Activated gamma-delta T cell treated with anti-CD3 and anti-CD28 coated beads, Interleukin-2, amount 50 U/mL, for 16 hours (primary cell): ENCODE measurements around the gene PHF12.

Experiments used
- DNase-seq: peaks from one replicate; pipeline ENCODE4 v3.0.0-alpha.2; 2020; ENCODE audit warnings: low read depth

The PHF12 gene

DNA sequence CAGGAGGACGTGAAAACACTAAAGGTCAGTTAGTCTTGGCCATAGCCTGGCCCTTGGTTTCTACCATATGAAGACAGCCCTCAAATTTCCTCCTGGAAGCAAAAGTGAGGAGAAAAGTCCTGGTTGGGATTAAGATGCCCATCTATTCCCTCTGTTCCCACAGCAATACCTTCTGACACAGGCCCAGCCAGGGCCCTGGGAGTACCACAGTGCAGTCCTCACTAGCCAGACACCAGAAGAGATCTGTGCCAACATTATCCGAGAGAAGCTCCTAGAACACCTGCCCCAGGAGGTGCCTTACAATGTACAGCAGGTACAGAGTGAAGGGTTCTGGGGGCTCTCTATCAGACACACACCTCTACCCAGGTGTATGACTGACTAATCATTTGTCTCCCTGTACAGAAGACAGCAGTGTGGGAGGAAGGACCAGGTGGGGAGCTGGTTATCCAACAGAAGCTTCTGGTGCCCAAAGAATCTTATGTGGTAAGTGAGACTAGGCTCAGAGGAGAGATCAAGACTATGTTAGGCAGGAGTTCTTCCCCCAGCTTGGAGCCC, 92.4 kb downstream of the PHF12 start:
- no peak for DNase-seq

DNA sequence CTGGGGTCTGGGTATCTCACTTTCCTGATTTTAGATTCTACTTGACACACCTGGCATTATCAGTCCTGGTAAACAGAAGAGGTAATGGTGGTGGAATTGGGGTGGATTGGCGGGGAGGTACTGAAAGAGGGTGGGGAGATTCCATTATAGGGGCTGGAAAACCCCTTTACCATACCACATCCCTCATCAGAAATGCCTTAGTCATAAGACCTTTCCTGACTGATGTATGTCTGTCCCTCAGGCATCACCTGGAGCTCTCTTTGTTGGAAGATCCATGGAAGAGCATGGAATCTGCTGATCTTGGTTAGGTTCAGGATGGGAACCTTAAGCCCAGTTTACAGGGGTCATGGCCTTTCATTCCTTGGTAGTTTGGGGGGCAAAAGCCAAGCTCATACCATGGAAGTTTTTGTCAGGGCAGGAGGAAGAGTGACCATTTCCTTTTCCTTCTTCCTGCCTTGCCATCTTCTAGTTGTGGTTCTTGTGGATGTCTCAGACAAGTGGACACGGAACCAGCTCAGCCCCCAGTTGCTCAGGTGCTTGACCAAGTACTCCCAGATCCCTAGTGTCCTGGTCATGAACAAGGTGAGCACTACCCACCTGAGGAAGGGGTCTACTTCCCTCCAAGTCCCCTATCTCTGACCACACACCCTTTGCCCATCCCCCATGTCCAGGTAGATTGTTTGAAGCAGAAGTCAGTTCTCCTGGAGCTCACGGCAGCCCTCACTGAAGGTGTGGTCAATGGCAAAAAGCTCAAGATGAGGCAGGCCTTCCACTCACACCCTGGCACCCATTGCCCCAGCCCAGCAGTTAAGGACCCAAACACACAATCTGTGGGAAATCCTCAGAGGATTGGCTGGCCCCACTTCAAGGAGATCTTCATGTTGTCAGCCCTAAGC, 93.2 kb downstream of the PHF12 start:
- DNase-seq = no peak

DNA sequence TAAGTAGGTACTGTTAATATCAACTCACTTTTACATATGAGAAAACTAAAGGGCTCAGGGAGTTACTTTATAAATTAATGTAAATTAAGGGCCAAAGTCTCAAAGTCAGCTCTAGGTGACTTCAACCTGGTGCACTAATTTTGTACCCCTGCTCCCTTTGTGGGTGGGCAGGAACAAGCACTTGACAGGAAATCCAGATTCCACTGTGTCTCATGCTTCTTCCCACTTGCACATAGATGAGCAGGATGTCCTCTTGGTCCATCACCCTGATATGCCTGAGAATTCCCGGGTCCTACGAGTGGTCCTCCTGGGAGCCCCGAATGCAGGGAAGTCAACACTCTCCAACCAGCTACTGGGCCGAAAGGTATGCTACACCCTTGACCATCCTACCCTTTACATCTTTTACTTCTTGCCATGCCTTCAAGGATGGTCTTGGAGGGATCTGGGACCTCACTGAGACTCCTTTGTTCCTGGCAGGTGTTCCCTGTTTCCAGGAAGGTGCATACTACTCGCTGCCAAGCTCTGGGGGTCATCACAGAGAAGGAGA, 95.2 kb downstream of the PHF12 start:
- DNase-seq = no peak

DNA sequence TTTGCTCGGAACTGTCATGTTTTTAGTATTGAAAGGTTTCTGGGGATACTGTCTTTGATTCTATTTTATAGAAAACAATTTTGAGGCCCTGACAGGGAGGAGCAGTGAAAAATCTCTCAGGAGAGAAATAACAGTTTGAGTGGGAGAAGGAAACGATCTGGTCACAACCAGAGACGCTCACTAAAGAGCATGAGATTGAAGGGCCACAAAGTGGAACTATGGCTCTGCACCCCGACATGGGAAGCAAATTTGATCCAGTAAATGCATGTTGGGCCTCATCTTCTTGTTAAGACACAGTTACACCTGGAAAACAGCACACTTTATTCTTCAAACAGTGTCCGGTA, 96.0 kb downstream of the PHF12 start:
- no peak for DNase-seq
